ENCODE measurements around the gene PTPRD.

Gene PTPRD

GRCh38 chr9:8855046-8855445, 1757.8 kb downstream of the PTPRD start:
- no peak for DNase-seq (ENCODE audit: low spot score)
- in situ Hi-C loops (cut with MboI; ENCODE audit: low sequenced_read_pairs, unreplicated experiment), result no loop called here
- TF ChIP-seq, protein P1, sequence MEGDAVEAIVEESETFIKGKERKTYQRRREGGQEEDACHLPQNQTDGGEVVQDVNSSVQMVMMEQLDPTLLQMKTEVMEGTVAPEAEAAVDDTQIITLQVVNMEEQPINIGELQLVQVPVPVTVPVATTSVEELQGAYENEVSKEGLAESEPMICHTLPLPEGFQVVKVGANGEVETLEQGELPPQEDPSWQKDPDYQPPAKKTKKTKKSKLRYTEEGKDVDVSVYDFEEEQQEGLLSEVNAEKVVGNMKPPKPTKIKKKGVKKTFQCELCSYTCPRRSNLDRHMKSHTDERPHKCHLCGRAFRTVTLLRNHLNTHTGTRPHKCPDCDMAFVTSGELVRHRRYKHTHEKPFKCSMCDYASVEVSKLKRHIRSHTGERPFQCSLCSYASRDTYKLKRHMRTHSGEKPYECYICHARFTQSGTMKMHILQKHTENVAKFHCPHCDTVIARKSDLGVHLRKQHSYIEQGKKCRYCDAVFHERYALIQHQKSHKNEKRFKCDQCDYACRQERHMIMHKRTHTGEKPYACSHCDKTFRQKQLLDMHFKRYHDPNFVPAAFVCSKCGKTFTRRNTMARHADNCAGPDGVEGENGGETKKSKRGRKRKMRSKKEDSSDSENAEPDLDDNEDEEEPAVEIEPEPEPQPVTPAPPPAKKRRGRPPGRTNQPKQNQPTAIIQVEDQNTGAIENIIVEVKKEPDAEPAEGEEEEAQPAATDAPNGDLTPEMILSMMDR (IDR thresholded peaks at IDR 0.05; ENCODE audit: borderline replicate concordance, control extremely low read depth, extremely low read depth, insufficient read depth, missing control alignments), result no peak

DNA sequence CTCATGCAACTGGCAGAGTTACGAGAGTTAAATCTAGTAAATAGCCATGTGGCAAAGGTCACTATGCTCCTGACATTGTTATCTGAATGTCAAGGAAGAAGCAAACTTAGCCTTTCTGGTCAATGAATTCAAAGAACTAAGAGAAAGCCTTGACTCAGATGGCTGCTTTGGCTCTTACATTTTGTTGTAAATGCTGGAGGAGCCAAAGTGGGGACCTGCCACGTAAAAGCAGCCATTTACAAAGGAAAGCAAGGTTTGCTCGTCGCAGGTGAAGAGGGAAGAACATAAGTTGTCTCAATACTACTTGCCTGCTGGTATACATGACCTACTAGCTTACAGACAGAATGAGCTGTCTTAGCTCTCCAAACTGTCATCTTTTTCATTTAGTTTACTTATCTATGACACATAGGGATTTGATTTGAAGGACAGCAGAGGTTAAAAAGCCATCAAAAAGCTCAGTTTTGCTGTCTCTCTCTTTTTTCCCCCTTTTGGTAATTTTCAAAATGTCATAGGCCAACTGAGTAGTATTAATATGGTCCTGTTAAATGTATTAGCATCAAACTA, 1760.4 kb downstream of the PTPRD start:
- TF ChIP-seq, protein P1 (IDR thresholded peaks at IDR 0.05; ENCODE audit: borderline replicate concordance, control extremely low read depth, extremely low read depth, insufficient read depth, missing control alignments), result no peak
- DNase-seq (ENCODE audit: low spot score), result no peak
- in situ Hi-C loops (cut with MboI; ENCODE audit: low sequenced_read_pairs, unreplicated experiment), result no loop called here

GRCh38 chr9:8850914-8851313, 1761.9 kb downstream of the PTPRD start:
- DNase-seq (ENCODE audit: low spot score), result no peak
- TF ChIP-seq, protein P1 (IDR thresholded peaks at IDR 0.05; ENCODE audit: borderline replicate concordance, control extremely low read depth, extremely low read depth, insufficient read depth, missing control alignments), result no peak
- in situ Hi-C loops (cut with MboI; ENCODE audit: low sequenced_read_pairs, unreplicated experiment), result no loop called here

- DNase-seq (ENCODE audit: low spot score), result no peak
Measured at GRCh38 chr9:8845808-8846207, 1767.0 kb downstream of the PTPRD start.

DNA sequence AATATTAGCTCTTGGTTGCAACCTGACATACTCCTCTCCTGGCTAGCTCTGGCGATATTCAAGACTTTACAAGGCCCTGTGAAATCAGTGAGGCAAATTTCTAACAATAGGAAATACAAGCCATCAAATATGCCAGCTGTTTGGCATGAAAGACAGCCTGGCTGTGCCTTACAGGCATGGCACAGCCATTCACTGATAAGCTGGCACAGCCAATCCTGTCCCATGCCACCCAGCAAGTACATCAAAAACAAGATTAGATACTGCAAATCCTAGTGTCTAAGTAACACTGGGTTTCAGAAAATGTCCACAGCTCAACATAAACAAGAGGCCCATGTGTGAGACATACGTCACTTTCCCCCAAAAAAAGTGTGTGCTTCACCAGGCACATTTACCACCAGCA, 1767.4 kb downstream of the PTPRD start:
- in situ Hi-C loops (cut with MboI; ENCODE audit: low sequenced_read_pairs, unreplicated experiment), result no loop called here
- DNase-seq (ENCODE audit: low spot score), result no peak
- TF ChIP-seq, protein P1 (IDR thresholded peaks at IDR 0.05; ENCODE audit: borderline replicate concordance, control extremely low read depth, extremely low read depth, insufficient read depth, missing control alignments), result no peak

More at GRCh38 chr9:8845808-8846207, 1767.0 kb downstream of the PTPRD start:
- in situ Hi-C loops (cut with MboI; ENCODE audit: low sequenced_read_pairs, unreplicated experiment), result no loop called here
- TF ChIP-seq, protein P1 (IDR thresholded peaks at IDR 0.05; ENCODE audit: borderline replicate concordance, control extremely low read depth, extremely low read depth, insufficient read depth, missing control alignments), result no peak

- in situ Hi-C loops (cut with MboI; ENCODE audit: low sequenced_read_pairs, unreplicated experiment), result no loop called here
- no peak for DNase-seq (ENCODE audit: low spot score)
- TF ChIP-seq, protein P1 (IDR thresholded peaks at IDR 0.05; ENCODE audit: borderline replicate concordance, control extremely low read depth, extremely low read depth, insufficient read depth, missing control alignments), result no peak
Measured at GRCh38 chr9:8844549-8844948, 1768.3 kb downstream of the PTPRD start.

Data from GM13976 (cell line).